ENCODE data around the gene UFD1.

Gene UFD1

DNA sequence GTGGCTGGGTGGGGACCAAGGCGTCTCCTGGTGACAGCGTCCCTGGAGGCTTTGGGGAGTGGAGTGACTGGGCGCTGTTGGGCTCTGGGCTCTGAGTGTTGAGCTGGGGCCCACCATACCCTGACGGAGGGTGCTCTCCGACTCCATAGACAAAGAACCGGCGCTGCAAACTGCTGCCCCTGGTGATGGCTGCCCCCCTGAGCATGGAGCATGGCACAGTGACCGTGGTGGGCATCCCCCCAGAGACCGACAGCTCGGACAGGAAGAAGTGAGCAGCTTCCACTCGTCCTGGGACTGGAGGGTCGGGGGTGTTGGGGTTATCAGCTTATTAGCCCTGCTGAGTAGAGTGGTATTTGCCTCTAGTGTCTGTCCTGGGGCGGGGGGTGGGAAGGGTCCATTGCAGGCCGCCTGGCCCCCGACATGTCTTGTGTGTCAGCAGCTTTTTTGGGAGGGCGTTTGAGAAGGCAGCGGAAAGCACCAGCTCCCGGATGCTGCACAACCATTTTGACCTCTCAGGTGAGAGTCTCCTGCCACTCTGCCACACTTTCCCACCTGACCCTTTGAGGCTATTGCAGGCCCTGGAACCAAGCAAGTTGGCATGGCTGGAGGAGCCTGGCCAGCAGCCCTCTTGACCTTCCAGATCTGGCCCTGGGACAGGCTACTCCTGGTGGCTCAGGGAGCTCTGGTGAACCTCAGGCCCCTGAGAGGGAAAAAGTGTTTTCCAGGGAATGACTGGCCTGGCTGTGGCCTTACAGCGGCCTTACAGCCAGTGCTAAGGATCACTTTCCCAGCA lies 37.6 kb upstream of the UFD1 start:
- no peak for DNase-seq (ENCODE audit: low spot score)

DNA sequence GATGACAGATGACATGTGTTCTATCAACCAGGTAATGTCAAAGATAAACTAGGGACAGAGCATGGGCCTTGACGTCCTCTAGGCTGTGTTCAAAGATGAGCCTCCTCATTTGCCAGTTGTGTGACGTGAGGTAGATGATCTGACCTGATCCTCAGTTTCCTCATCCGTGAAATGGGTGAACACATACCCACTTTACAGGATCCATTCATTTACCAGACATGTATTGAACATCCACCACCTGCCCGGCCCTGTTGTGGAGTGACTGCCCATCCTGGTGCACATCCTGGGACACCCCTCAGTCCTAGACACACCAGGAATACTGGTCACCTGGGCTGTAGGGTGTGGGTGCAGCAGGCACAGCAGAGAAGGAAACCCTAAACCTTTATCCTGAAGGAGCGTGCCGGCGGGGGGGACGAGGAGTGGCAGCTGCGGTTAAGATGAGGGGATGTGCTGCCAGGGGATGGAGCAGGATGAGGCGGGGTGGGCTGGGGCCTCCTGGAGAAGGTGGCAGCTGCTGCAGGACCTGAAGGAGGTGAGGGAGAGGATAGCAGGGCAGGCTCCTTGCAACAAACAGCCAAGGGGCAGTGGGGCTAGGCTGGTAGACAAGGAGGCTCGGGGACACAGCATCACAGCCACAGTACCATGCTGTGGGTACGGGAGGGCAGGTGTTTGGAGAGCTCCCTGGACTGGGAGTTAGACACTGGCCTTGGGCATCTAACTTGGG lies 36.8 kb upstream of the UFD1 start:
- no peak for DNase-seq (ENCODE audit: low spot score)

DNA sequence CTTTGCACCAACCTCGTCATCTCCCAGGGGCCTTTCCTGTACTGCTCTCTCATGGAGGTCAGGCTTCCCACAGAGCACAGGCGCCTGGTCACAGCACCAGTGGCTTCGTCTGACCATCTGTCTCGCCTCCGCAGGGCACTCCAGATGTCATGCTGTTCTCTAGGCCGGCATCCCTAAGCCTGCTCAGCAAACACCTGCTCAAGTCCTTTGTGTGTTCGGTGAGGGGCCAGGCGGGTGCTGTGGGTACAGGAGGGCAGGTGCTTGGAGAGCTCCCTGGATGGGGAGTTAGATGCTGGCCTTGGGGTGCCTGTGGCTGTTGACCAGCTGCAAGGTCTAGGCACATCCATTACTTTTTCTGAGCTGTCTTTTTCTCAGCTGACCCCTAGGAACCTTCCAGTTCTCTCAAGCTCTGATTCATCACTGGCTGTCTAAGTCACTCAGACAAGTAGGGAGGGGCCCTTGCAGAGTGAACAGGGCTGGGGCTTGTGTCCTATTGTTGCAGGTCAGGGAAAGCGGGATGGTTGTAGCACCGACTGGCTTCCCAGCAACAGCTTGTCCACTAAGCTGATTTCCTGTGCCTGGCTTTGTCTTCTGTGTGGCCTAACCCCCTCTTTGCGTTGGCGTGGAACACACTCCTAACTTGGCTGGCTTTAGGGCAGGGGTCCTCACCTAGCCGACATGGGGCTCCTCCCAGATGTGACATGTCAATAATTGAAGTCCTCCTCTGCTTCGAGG lies 36.0 kb upstream of the UFD1 start:
- no peak for DNase-seq (ENCODE audit: low spot score)

DNA sequence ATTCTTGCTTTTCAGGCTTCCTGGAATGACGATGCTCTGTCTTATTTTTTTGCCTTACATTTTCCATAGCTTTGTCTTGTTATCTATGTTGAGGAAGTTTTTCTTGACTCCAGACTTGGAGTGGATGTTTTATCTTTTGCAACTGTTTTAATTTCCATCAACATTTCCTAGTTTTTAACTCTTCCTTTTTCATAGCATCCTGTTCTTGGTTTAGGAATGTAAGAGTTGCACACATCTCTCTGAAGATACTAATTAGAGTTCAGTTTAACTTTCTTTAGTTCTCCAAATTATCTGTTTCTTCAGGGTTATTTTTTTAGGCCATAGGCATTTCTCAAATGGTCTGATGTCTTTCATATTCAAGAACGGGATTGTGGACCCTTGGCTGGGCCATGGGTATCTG lies 34.8 kb upstream of the UFD1 start:
- no peak for DNase-seq (ENCODE audit: low spot score)

DNA sequence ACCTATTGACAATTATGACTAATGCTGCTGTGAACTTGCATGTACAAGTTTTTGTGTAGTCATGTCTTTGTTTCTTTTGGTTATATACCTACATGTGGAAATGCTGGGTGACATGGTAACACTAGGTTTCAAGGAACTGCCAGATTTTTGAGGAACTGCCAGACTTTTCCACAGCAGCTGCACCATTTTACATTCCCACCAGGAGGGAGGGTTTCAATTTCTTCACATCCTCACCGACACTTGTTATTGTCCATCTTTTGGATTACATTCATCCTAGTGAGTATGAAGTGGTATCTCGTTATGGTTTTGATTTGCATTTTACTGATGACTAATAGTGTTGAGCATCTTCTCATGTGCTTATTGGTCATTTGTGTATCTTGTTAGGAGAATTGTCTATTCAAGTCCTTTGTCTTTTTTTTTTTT lies 31.9 kb upstream of the UFD1 start:
- no peak for DNase-seq (ENCODE audit: low spot score)

DNA sequence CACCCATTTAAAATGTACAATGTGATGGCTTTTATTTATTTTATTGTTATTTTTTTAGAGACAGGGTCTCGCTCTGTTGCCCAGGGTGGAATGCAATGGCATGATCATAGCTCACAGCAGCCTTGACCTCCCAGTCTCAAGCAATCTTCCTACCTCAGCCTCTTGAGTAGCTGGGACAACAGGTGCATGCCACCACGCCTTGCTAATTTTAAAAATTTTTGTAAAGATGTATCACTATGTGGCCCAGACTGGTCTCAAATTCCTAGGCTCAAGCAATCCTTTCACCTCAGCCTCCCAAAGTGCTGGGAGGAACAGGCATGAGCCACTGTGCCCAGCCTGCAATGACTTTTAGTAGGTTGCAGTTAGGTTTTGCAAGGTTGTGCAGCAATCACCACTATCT lies 30.9 kb upstream of the UFD1 start:
- no peak for DNase-seq (ENCODE audit: low spot score)

DNA sequence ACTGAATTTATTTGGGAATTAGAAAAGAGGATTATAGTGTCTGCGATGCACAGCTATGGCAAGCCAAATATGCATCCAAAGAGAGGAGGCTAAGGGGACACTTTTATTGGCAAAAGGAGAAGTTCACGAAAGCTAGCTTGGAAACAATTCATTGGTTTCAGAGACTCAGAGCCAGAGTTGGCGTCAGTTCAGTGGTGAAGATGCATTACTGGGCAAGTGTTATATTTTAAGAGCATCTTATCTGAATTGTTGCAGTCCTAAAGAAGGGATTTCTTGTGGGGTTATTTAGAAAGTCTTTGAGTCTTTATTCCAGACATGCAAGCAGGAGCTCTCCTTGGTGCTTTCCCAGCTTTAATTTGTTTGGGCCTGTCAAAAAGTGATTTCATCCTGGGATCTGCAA lies 30.2 kb upstream of the UFD1 start:
- no peak for DNase-seq (ENCODE audit: low spot score)

DNA sequence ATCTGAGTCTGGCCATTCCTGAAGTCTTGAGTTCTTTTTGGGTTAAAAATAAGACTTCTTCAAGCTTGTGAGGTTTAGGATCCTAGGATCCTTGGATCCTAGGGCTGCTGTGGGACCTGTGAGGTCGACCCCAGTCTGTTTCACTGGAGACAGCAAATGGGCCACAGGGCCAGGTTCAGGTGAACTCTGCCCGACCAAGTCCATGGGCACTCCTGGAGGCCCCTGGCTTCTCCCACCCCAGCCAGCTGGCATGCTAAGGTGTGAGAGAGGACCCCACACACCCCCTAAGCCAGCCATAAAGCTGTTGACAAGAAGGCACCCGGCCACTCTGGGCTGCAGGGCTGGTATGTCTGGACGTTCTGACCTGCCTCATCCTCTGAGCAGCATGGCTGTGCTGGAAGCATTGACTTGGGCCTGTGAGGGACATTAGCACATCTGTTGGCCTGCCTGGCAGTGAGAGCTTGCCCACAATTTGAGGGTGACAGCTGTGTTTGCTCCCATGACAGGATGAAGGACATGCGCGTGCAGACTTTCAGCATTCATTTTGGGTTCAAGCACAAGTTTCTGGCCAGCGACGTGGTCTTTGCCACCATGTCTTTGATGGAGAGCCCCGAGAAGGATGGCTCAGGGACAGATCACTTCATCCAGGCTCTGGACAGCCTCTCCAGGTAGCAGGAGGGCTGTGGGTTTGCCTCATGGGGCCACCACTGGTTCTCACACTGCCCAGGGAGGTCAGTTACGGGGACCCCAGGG lies 29.2 kb upstream of the UFD1 start:
- DNase-seq (ENCODE audit: low spot score) = no peak

DNA sequence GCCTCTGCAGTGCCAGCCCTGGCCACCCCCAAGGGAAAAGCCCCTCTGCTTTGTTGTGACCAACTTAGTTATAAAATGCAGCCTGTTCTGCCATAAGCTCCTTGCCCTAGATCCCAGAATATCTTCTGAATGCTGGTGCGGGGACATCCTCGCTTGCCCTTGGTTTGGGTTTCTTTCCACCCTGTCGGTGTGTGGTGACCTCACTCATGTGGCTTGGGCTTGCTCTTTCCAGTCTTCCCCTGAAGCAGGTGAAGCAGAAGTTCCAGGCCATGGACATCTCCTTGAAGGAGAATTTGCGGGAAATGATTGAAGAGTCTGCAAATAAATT lies 28.5 kb upstream of the UFD1 start:
- no peak for DNase-seq (ENCODE audit: low spot score)

DNA sequence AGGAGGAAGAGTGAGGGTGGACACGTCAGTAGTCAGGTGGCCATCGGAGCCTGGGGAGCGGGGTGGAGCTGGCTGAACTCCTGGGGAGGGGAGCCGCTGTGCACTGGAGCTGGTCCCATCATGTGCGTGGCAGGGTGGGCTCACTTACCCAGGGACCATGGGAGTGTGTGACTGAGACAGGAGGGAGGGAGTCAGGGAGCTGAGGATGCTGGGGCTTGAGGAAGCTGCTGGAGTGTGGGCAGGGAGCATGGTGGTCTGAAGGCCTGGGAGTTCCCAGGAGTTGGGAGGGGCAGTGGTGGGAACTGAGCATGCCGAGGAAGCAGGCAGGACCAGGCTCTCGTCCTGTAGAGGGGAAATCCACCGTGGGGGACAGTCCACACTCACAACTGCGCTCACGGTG lies 27.2 kb upstream of the UFD1 start:
- no peak for DNase-seq (ENCODE audit: low spot score)

DNA sequence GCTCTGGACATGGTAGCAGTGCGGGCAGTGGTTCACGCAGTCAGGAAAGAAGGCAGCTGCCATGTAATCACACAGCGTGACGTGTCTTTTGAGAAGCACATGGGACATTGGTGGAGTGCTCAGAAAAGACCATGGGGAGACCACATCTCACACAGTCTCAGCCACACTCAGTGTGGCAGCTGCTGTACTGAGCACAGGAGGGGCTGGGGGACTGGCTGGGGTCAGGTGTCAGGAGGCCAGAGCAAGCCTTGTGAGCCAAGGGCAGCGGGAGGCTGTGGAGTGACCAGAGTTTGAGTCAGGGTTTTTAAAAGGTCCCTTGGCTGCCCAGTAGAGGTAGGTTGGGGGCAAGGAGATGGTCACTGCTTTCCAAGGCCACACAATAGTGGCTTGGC lies 26.7 kb upstream of the UFD1 start:
- DNase-seq (ENCODE audit: low spot score) = no peak

DNA sequence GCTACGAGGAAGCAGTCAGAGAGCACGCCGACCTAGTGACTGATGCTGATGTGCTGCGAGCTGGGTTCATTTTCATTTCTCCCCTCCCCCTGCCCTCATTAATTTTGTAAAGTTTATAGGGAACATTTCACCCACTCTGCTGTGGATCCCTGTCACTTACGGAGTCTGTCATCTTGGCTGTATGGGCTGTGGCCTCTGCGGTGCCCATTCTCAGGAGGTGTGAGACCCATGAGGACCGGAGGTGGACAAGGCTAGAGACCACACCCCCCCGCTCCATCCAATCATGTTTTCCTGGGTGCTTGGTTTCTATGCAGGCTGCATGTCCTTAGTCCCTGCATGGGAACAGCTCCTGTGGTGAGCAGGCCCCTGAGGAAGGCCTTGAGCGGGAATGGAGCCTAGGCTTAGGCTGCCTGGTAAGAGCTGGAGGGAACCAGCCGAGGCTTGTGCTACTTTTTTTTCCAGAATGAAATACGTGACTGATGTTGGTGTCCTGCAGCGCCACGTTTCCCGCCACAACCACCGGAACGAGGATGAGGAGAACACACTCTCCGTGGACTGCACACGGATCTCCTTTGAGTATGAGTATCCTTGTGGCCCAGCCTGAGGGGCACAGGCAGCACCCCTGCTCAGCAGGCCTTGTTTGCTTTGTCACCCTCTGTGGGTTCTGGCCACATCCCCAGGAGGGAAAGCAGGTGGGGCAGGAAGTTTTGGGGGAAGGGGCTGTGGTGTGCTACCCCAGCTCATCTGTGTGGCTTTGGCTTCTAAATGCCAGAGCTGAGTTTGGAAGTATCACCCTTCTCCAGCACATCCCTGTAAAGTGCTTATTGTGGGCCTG lies 26.1 kb upstream of the UFD1 start:
- no peak for DNase-seq (ENCODE audit: low spot score)

DNA sequence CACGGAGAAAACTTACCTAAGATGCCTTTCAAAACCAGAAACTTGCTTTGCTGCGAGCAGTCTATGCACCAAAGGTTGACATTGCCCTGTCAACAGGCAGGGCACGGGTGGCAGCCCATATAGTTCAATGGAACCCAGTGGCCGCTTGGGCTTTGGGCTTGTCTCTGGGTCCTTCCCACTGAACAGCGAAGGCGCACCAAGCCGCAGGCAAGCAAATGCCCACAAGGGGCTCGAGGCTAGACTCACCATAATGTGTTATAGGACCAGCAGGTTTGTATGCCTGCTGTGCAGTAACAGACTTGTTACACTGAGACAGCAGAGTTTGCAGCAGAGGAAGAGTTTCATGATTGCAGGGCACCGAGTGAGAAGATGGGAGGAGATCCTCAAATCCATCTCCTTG lies 24.9 kb upstream of the UFD1 start:
- no peak for DNase-seq (ENCODE audit: low spot score)

DNA sequence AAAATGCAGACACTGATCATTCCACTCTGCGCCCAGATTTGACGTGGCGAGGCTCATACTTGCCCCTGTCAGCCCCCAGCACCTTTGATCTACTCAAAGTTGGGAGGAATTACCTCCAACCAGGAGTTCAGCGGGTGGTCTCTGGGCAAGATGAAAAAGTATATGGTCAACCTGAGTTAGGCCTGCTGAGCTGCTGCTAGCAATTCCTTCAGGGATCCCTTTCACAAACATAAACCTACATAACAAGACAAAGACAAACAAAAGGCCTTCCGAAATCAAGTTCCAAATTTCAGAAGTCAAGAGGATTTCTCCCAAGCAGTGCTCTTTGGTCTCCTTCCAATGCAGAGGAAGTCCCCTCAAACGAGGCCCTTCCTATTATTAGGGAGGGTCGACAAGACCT lies 24.4 kb upstream of the UFD1 start:
- no peak for DNase-seq (ENCODE audit: low spot score)

DNA sequence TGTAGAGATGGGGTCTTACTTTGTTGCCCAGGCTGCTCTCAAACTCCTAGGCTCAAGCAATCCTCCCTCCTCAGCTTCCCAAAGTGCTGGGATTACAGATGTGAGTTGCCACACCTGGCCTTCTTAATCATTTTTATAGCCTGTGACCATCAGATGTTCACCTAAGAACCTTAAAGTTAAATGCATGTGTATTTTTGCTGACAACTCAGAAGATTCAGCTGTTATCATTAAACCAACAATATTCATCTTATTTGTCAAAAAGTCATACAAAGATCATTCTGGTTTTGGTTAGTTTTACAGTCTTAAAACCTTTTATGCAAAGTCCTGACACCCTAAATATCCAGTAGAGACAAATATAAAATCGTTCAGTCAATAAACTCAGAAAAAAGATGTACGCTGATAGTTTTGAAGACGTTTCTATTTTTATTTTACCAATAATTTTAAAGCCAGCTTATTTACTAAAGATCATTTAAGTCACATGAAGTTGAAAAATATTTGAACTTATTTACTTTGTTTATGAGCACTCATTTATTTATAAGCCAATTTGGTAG lies 23.0 kb upstream of the UFD1 start:
- DNase-seq (ENCODE audit: low spot score) = no peak

DNA sequence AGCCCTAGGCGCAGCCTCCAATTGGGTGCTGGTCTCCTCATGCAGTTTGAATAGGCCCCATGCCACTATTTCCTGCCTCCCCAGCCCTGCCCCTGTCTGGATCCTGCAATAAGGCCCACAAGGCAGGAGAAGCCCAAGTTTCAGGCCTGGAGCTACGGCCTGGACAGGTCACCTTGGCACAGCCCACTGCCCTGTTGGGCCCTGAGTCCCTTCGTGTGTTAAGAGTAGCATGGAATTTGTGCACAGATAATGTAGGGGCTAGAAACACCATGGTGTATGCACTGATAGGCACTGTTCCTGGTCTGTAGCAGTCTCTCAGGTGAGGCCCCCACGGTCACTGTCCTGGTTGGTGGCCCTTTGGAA lies 20.9 kb upstream of the UFD1 start:
- DNase-seq (ENCODE audit: low spot score) = no peak

DNA sequence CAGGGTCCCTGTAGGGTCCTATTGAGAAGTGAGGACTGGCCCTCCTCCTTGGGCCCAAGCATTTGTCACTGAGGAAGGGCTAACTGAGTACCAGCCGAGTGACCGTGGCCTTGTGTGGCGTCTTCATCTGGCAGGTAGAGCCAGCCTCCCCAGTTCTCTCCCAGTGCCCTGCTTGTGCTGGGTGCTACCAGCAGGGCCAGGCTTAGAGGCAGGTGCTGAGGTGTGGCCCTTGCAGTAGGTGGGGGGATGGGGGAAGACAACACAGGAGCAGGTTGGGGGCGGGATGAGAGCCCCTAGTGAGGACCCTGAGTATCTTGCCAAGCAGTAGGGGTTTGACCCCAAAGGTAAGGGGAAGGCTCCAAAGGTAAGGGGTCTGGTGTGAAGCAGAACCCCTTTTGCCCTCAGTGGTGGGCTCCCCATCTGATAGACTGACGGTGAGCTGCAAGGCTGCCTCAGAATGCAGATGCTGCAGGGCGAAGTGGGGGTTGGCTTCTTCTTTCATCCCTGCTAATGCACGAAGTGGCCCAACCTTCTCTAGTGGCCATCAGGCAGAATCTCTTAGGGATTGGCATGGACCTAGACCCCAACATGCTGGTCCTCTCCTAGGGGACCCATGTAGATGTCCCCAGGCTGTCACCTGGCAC lies 20.4 kb upstream of the UFD1 start:
- DNase-seq (ENCODE audit: low spot score) = no peak

DNA sequence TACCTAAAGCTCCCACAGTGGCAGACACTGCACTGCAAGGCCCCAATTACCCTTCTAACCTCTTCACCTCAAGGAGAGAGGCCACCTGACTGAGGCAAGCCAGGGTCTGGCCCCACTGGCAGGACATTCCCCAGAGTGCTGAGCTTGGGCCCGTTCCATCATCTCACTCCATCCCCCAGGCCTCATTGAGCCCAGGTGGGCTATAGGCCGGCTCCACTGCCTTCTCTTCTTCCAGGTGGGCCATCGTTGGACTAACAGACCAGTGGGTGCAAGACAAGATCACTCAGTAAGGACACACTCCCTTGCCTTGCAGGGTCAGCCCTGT lies 19.8 kb upstream of the UFD1 start:
- no peak for DNase-seq (ENCODE audit: low spot score)

DNA sequence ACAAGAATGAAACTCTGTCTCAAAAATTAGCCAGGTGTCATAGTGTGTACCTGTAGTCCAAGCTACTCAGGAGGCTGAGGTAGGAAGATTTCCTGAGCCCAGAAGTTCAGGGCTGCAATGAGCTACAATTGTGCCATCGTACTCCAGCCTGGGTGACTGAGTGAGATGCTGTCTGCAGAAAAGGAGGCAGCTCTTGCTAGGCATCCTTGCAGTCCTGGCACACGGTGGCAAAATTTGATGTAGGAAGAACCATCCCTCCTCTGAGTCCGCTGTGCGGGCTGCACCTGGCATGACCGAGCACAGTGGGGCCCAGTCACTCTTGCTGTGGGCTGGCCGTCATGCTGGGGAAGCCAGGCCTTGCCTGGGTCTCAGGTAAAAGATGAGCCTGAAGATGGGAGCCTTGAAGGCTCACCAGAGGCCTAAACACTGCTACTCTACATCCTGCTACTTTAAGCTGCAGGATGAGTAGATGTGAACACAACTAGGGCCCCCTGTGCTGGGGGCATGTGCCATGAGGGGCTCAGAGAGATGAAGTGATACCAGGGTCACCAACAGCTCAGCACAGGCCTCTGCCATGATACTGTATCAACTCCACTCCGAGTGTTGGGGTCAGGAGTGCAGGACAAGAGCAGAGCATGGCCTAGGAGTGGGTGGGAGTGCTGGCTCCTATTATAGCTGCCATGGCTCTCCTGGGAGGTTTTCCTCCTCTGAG lies 19.3 kb upstream of the UFD1 start:
- no peak for DNase-seq (ENCODE audit: low spot score)

DNA sequence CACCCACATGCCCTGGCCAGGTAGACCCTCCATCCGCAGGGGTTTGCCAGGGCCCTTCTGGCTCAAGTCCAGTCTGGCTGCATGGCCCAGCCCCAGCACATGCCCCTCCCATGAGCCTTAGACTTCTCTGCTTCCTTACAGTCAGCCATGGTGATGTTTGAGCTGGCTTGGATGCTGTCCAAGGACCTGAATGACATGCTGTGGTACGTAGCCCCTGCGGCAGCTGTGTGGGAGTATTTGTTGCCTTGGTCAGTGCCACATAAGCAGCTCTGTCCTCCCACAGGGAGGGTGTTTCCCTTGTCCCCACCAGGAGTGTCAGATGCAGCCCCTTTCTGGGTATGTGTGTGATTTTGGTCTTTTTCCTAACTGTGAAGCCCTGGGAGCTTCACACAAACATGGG lies 18.3 kb upstream of the UFD1 start:
- DNase-seq (ENCODE audit: low spot score) = no peak

All from SK-N-DZ (cell line).